Measurements from ENCODE around the gene SMCO2.

The SMCO2 gene

DNA sequence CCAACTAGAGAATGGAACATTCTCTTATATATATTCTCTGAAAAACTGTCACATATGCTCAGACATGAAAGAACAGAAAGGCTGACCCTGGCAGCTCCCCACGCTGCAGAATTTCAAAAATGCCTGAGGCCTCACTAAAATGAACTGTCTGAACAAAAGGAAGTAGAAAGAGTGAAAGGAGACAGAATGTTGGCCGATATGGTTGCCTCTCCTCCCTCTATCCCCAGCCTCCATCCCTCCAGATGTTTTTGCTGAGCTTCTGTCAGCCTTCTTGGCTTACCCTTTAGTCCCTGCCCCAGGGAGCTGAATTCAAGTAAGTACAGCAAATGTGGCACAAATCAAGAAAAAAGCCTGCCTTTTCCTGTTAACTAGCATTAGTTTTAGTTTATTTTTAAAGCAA lies 6.9 kb downstream of the SMCO2 start:
- no peak for DNase-seq (ENCODE audit: low read depth)

DNA sequence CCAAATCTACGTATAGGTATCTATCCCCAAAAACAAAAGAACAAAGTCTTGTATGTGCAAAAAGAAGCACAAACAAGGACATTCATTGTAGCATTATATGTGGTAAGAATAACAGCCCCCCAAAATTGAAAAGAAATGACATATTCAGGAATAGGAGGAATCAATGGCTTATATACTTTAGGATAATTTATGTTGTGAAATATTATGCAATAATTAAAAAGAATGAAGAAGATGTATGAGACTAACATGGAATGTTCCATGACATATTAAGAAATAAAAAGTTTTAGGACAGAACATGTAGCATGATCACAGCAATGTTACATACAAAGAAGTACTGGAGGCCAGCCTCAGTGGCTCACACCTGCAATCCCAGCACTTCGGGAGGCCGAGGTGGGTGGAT lies 9.1 kb downstream of the SMCO2 start:
- no peak for DNase-seq (ENCODE audit: low read depth)

DNA sequence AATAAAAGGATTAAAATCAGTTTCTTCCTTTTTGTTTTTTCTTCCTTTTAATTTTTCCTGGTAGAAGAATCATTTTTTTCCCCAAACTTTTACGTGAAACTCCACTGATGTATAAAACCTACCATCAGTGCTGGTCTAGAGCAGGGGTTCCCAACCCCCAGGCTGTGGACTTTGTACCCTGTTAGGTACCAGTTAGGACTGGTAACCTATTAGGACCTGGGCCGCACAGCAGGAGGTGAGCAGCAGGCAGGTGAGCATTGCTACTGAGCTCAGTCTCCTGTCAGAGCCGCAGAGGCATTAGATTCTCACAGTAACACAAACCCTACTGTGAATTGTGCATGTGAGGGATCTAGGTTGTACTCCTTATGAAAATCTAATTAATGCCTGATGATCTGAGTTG lies 10.1 kb downstream of the SMCO2 start:
- no peak for DNase-seq (ENCODE audit: low read depth)

DNA sequence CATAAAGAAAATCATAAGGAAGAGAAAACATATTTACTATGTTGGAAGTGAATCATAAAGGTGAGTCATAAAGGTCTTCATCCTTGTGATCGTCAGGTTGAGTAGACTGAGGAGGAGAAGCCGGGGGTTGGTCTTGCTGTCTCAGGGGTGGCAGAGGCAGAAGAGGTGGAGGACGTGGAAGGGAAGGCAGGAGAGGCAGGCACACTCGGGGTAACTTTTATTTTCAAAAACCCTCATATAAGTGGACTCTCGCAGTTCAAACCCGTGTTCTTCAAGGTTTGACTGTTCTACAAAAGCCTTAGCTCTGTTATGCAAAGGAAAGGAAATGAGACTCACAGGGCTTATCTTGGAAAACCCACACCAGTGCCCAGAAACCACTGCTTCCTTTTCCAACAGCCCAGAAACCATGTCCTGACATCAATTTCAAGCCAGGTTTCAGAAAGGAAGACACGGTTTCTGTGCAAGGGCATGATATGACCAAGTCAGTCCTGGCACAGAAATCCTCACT lies 14.0 kb downstream of the SMCO2 start:
- DNase-seq (ENCODE audit: low read depth): no peak

DNA sequence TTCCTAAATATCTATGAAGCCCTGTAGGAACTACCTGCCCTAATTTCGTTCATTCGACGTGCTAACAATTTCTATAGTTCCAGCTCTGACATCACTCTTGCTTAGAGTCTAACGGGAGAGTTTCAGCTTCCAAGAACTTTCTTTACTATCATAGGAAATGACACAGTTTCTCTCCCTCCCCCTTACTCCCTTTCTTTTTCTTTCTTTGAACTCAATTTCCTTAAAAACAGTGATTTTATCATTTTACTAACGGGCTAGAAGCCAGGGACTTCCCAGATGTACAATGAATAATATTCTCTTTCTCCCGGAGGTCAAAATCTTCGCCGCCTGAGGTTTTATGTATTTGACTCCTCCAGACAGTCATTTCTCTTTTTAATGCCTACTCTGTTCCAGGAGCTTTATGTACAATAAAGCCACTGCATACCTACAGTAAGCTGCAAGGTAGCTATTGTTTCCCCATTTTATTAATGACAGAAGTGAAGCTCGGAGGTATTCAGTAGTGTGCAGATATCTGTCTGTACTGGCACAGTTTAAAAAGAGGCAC lies 15.7 kb downstream of the SMCO2 start:
- no peak for DNase-seq (ENCODE audit: low read depth)

DNA sequence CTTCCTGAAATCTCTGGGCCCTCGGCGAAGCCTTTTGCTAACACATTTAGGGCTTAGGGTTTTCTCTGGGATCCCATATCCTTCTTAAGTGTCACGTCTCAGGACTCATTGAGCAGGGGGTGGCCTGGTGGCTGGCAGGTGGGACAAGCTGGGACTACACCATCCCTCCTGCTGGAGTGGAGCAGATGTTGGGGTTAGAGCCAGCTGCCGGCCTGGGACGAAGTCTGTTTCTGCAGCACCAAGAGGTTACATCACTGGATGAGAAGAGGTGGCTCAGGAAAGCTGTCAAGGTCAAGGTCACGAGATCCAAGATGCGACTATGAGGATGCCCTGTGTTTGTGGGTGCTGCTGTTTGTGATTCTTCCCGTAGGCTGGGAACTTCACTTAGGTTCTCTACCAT lies 16.3 kb downstream of the SMCO2 start:
- no peak for DNase-seq (ENCODE audit: low read depth)

DNA sequence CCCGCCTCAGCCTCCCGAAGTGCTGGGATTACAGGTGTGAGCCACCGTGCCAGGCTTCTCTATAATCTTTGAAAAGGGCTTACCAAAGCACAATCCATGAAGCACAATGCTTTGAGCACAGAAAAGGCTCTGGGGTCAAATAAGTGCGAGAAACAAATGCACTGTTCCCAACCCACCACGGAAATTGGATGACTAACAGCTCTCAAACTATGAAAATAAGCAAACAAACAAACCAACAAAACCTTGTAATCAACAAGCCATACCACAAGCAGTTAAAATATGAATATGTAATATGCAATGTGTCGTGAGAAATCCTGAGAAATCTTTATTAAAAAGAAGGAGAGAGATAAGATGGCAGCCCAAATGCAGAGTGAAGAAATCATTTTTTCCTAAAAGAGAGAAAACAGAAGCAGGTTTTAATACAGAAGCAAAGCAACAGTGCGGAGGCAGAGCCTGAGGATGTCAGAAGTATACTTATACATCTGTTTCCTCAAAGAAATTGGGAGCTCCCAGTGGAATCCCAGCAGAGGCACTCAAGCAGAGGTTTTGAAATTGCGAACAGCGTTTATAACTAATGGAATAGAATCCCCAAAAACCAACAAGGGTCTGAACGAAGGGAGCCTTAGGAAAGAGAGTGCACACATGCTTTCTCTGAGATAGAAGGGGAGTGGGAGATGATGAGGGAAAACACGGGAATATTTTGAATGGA lies 17.1 kb downstream of the SMCO2 start:
- DNase-seq (ENCODE audit: low read depth): no peak

DNA sequence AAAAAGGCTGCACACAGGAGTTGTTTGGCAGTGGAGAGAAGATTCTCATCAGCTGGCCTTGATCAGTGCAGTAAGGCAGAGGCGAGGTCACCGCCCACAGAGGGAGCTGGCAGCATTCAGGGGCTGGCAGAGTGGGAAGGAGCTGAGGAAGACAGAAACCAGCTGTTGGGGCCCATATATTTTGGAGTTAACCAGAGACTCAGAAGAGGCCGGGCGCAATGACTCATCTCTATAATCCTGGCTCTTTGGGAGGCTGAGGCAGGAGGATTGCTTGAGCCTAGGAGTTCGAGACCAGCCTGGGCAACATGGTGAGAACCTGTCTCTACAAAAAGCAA lies 17.7 kb downstream of the SMCO2 start:
- no peak for DNase-seq (ENCODE audit: low read depth)

DNA sequence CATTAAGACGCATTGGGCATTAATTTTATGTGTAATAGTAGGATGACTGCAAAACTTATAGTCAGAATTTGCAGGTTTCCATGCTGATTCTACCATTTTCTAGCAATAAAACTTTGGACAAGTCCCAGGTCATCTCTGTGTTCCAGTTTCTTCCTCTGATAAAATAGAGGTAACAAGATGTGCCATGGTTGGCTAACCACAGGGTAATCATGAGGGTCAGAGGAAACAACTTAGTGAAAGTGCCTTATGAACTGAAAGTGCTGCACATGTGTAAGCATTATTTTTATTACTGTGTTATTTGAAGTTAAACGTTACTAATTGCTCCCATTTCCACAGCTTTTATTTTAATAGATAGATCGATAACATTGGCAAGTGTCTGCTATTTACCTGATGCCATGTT lies 21.1 kb downstream of the SMCO2 start:
- DNase-seq (ENCODE audit: low read depth): no peak

DNA sequence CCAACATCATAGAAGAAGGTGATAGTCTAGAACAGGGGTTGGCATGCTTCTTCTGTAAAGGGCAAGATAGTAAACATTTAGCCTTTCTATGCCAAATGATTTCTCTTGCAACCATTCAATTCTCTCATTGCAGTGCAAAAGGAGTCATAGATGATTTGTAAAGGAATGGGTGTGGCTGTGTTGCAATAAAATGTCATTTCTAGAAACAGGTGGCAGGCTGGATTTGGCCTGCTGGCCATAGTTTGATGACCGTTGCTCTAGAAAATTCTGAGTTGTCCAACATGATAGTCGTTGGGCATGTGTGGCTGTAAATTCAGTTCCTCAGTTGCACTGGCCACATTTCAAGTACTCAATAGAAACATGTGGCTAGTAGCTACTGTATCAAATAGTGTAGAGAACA lies 21.7 kb downstream of the SMCO2 start:
- DNase-seq (ENCODE audit: low read depth): no peak

DNA sequence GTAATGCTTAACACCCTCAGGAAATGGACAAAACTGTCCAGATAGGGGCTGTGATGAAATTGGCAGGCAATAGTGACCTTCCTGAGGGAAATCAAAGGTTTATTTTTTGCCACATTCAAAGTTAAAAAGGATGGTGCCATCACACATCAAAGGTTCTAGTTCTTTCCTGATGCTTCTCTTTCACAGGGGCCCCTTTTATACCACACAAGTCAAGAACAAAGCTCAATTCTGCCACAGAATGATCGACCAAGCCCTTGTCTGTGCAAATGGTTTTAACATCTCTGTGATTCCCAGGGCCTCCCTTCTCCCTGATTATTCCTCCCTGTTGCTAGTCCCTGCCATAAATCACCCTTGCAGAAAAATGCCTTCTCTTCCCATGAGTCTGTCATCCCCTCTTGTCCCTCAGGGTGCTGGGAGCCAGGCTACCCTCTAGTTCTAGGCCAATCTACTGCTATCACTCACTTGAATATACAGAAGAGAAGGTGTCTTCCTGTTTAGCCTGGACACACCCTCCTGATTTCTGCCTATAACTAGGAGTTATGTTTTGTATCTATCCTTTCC lies 22.7 kb downstream of the SMCO2 start:
- DNase-seq (ENCODE audit: low read depth): no peak

DNA sequence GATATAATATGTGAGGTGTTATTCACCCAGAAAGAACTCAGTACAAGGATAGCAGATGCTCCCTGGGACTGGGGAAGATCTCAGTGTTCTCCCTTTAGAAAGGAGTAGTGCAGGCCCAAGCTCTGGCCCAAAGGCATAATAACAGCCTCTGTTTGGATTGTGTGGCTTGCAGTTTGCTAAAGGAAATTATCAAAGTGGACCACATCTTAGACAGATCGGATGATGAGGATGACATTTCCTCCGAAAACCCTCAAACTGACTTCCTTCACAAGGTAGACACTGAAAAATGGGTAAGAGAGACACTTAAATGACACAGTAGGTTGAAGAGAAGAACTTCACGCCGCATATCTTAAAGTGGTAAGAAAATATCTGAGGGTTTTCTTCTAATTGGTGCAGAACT lies 26.1 kb downstream of the SMCO2 start:
- no peak for DNase-seq (ENCODE audit: low read depth)

DNA sequence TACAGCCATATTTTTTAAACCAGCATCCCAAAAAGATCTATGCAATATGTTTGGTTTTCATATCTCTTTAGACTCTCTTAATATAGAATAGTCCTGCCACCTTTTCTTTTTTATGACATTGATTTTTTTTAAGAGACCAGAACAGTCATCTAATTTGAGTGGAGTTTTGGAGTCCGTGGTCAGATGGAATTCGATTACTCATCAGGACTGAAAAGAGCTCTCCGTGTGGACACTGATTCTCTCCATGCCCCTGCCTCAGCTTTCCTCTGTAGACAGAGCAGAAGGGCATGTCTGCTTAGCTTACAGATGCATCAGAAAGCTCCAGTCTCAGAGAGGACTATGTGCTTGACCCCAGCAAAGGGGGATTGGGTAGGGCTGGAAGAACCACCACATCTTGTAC lies 27.8 kb downstream of the SMCO2 start:
- no peak for DNase-seq (ENCODE audit: low read depth)

DNA sequence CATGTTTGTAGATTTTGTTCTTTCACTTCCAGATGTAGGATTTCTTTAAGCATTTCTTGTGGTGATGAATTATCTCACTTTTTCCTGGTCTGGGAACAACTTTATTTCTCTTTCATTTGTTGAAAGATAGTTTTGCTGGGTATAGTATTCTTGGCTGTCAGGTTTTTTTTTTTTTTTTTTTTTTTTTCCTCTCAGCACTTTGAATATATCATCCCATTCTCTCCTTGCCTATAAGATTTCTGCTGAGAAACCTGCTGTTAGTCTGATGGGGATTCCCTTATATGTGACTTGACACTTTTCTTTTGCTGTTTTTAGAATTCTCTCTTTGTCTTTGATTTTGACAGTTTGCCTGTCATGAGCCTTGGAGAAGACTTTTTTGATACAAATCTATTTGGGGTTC lies 30.5 kb downstream of the SMCO2 start:
- DNase-seq (ENCODE audit: low read depth): no peak

DNA sequence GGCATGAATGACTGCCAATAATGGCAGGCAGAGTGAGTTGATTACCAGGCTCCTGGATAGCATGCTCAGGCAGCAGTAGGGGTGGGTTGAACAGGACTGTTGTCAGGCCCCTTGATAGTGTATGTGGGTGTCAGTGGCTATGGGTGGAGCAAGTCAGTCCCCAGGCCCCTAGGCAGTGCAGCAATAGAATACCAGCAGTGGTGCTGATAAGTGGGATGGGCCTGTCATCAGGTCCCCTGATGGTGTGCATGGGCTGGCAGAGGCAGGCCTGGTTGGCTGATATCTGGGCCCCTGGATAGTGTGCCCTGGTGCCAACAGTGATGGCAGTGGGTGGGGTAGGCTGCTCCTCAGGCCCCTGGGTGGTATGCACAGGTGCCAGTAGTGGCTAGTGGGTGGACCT lies 32.4 kb downstream of the SMCO2 start:
- no peak for DNase-seq (ENCODE audit: low read depth)

DNA sequence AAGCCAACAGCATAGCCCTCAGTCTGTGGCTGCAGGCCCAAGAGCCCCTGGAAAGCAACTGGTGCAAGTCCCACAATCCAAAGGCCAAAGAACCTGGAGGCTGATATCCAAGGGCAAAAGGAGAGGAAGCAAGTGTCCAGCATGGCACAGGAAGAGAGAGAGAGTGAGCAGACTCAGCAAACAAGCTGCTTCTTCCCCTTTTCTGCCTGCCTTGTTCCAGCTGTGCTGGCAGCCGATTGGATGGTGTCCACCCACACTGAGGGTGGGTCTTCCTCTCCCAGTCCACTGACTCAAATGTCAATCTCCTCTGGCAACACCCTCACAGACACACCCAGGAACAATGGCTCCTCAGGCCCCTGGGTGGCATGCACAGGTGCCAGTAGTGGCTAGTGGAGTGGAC lies 33.5 kb downstream of the SMCO2 start:
- DNase-seq (ENCODE audit: low read depth): no peak

DNA sequence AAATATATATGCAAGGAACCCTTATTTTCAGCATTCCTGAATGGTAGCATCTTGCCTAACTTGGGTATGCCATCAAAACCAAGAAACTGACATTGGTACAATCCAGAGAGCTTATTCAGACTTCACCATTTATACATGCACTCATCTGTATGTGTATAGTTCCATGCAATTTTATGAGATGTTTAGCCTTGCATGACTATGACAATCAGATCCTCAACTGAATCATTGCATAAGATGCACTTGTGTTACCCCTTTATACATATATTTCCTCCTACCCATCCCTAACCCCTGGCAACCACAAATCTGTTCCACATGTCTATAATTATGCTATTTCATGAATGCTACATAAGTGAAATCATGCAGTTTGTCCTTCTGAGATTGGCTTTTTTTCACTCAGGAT lies 40.4 kb downstream of the SMCO2 start:
- DNase-seq (ENCODE audit: low read depth): no peak

DNA sequence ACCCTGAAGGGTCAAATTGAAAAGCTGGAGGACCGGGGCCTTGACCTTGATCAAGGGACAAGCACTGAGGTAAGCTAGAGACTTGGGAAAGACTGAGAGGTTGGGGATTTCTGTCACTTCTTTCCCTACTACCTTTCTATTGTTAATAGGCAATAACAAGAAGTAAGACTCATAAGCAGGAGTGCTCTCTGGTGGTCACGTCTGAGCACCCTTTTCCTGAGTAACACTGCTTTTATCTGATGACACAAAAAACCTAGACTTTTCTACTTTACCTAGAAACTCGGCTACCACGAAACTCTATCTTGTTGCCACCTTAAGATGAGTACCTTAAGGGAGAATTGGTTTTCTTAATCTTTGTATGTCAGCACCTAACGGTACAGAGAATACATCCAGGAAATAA lies 41.9 kb downstream of the SMCO2 start:
- no peak for DNase-seq (ENCODE audit: low read depth)

DNA sequence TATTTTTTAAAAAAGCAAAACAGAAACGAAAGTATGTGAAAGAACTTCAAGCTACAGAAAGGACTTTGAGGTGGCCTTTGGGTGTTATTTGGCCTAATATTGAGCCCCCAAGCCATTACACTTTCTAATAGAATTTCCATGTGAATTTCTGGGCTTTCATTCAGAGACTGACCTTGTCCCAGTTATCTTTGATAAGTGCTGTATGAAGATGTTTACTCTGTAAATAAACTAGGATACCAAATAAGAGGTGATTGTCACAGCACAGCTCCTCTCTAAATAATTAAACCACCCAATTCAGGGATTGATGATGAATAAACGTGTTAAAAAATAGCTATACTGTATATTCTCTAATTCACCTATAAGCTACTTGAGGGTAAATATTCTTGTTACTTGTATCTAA lies 44.7 kb downstream of the SMCO2 start:
- no peak for DNase-seq (ENCODE audit: low read depth)

DNA sequence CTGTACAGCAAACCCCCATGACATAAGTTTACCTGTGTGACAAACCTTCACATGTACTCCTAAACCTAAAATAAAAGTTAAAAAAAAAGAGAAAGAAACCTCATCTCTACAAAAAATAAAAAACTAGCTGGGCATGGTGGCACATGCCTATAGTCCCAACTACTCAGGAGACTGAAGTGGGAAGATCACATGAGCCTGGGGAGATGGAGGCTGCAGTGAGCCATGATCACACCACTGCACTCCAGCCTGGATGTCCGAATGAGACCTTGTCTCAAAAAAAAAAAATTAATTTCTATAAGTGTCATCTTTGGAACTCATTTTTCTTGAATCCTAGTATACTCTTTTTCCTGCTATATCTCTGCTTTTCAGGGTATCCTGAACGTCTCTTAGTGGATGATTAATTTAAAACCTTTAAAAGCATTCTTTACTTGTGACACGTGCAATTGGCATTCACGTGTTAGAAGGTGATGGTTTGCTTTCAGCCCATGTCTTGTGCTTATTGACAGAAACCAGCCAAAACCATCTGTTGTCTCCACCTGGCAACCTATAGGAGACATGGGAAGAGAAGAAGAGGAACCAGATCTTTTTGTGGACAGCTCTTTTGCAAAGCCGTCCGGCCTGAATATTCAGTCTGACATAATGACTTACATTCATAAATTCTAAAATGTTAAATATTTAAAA lies 46.9 kb downstream of the SMCO2 start:
- no peak for DNase-seq (ENCODE audit: low read depth)

DNA sequence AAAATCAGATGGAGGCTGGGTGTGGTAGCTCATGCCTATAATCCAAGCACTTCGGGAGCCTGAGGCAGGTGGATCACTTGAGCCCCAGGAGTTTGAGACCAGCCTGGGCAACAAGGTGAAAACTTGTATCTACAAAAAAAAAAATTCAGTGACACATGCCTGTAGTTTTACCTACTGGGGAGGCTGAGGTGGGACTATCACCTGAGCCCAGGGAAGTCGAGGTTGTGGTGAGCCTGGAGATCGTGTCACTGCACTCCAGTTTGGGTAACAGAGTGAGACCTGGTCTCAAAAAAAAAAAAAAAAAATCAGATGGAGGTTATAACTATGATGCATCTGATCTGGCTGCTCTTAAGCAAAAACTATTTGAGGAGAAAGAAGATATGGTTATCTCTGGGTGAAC lies 50.9 kb downstream of the SMCO2 start:
- DNase-seq (ENCODE audit: low read depth): no peak

DNA sequence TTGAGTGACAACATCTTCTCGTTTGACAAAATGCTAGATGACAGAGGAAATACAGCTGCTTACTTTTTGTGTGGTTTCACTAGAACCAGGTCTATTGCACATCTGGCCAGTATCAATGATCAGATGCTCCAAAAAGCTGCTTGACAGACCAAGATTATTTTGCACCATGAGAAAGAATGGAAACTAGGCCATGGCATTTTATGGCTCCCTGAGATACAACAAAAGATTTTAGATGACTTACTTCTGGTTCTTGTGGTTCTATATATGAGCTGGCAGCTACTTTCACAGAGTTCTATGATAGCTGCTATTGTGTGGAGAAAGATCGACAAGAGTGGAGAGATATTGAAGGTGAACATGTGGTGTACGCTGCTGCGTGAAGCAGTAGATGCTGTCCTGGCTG lies 51.6 kb downstream of the SMCO2 start:
- no peak for DNase-seq (ENCODE audit: low read depth)

DNA sequence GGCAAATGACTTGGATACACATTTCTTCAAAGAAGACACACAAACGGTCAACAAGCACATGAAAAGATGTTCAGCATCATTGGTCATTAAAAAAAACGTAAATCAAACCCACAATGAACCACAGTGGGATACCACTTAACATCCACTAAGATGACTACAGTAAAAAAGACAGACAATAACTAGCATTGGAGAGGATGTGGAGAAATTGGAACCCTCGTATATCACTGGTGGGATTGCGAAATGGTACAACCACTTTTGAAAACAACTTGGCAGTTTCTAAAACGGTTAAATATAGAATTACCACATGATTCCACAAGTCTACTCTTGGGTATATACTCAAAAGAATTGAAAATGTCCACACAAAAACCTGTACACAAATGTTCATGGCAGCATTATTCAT lies 52.2 kb downstream of the SMCO2 start:
- no peak for DNase-seq (ENCODE audit: low read depth)

DNA sequence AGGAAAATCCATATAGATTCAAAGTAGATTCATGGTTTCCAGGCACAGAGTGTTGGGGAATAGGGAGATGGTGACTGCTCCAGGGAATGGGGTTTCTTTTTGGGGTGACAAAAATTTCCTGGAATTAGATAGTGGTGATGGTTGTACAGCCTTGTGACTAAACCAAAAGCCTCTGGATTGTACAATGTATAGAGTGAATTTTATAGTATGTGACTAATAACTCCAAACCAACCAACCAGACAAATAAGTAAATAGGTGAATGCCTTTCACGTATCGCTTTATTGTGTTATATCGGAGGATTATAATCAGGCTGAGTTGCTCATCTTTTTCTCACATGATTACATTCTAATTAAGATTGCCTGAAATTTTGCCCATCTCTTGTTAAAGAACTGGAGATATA lies 52.8 kb downstream of the SMCO2 start:
- no peak for DNase-seq (ENCODE audit: low read depth)

Measured in activated T-helper 1 cell treated with Interleukin-2 at 50 U/mL for 16 hours (primary cell).